Thoracic aorta (tissue), 2 donors: Measurements from ENCODE around the gene PLSCR4. TPM values are rescaled to one million over a fixed set of nuclear protein-coding genes. Genes with fewer than 3 reads are reported as not detected.
"Not testable (repeated sequence)": the region's sequence is repeated elsewhere in the genome, so short reads cannot be mapped to it uniquely, and the experiment has no call there.

Experiments used
- ATAC-seq: fragments of 150-250 bp; one replicate; pipeline ENCODE4 v1.8.0; 2017; ENCODE audit warnings: low read depth; ENCODE audit not compliant: insufficient number of reproducible peaks, low FRiP score
- DNase-seq: peaks from one replicate; pipeline ENCODE4 v3.0.0-alpha.2; 2020; ENCODE audit warnings: low spot score
- H3K27ac ChIP-seq, 2 donors: fragments of 200-600 bp; sonication (generic); 1 replicate in 1 of 2; 2 replicates in 1 of 2; pipeline ENCODE4 v1.5.1; 2016; ENCODE audit warnings: mild to moderate bottlenecking in 2 of 2, moderate library complexity in 2 of 2
- H3K27me3 ChIP-seq: fragments of 200-600 bp; sonication (generic); replicated peaks from 2 replicates; pipeline ENCODE4 v1.6.0; 2016; ENCODE audit warnings: mild to moderate bottlenecking; ENCODE audit not compliant: insufficient read depth
- H3K36me3 ChIP-seq: fragments of 200-600 bp; sonication (generic); one replicate; pipeline ENCODE4 v1.5.1; 2016
- H3K4me1 ChIP-seq, 2 donors: fragments of 200-600 bp; sonication (generic); 1 replicate in 1 of 2; 2 replicates in 1 of 2; pipeline versions ENCODE4 v1.5.1 to v1.6.0; 2016; ENCODE audit warnings: low read depth in 2 of 2, mild to moderate bottlenecking in 1 of 2; ENCODE audit not compliant: control insufficient read depth in 1 of 2
- H3K4me3 ChIP-seq: fragments of 200-600 bp; sonication (generic); 2 replicates; pipeline ENCODE4 v1.5.1; 2016; ENCODE audit warnings: mild to moderate bottlenecking
- H3K9me3 ChIP-seq: fragments of 200-600 bp; sonication (generic); 2 replicates; pipeline ENCODE4 v1.5.1; 2016
- total RNA-seq, 2 donors: library from RNA; depleted of rRNA; stranded (reverse); fragments of >200 nt; gene quantifications; one replicate each; pipeline versions ENCODE4 v1.1.0 to v1.2.3, GENCODE V29; 2016
- TF ChIP-seq, protein P1 (sequence below): fragments of 200-600 bp; sonication (generic); IDR thresholded peaks from one replicate; pipeline ENCODE4 v1.5.1; 2019; ENCODE audit warnings: antibody characterized with exemption

The PLSCR4 gene
- total RNA-seq, 2 donors from 2014 or later, result 115 to 148 TPM

DNA sequence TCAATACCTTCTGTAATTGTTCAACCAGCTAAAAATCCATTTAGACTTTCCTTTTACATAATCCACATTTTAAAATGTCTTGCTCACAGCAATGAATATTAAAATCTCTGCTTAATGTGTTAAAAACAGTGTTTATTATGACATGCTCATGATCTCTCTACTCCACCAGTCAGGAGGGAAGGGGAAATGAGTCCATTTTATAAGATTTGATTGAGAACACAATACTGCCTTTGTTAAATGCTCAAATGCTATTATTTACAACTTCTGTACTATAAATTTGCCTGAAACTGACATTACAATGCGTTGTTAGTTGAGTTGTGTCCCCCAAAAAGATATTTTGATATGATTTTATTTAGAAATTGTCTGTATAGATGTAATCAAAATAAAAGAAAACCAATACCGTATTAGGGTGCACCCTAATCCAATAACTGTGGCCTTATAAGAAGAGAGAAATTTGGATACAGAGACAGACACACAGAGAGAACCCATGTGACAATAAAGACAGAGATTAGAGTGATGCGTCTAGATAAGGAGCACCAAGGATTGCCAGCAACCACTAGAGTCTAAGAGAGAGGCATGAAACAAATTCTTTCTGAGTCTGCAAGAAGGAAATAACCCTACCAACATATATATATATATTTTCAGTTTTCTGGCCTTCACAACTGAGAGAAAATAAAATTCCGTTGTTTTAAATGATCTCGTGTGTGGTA is 9.1 kb upstream of the PLSCR4 start:
- H3K9me3 ChIP-seq, result no peaks in the 10 kb centered on the region
- H3K36me3 ChIP-seq, result no peaks in the 10 kb centered on the region
- TF ChIP-seq, protein P1, sequence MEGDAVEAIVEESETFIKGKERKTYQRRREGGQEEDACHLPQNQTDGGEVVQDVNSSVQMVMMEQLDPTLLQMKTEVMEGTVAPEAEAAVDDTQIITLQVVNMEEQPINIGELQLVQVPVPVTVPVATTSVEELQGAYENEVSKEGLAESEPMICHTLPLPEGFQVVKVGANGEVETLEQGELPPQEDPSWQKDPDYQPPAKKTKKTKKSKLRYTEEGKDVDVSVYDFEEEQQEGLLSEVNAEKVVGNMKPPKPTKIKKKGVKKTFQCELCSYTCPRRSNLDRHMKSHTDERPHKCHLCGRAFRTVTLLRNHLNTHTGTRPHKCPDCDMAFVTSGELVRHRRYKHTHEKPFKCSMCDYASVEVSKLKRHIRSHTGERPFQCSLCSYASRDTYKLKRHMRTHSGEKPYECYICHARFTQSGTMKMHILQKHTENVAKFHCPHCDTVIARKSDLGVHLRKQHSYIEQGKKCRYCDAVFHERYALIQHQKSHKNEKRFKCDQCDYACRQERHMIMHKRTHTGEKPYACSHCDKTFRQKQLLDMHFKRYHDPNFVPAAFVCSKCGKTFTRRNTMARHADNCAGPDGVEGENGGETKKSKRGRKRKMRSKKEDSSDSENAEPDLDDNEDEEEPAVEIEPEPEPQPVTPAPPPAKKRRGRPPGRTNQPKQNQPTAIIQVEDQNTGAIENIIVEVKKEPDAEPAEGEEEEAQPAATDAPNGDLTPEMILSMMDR, result no peak
- no peak overlapping the region for H3K4me3 ChIP-seq
- ATAC-seq (no peak), DNase-seq (no peak)
- no peak overlapping the region for H3K27ac ChIP-seq
- no peaks in the 10 kb centered on the region for H3K4me1 ChIP-seq
- no peaks in the 10 kb centered on the region for H3K27me3 ChIP-seq

DNA sequence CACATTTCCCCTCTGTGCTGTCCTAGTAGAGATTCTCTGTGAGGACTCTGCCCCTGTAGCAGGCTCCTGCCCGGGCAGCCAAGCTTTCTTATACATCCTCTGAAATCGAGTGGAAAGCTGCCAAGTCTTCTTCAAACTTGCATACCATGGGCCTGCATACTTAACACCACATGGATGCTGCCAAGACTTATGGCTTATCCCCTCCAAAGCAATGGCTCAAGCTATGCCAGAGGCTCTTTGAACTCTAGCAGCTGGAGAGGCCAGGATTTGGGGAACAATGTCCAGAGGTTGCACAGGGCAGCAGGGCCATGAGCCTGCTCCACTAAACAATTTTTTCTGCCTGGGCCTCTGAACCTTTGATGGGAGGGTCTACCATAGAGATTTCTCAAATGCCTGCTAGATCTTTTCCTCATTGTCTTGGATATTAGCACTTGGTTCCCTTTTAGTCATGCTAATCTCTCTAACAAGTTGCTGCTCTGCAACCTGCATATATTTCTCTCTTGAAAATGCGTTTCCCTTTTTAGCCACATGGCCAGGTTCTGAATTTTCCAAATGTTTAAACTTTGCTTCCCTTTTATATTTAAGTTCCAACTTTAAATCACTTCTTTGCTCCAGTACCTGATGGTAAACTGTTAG is 6.1 kb upstream of the PLSCR4 start:
- Histone ChIP-seq H3K27me3 (no peaks in the 10 kb centered on the region), H3K36me3 (no peaks in the 10 kb centered on the region), H3K9me3 (no peaks in the 10 kb centered on the region), H3K4me1 (peaks cover 4 to 7% of the 10 kb centered on the region in 2 donors), H3K27ac (no peak overlapping the region), H3K4me3 (no peak overlapping the region)
- no peak for DNase-seq
- TF ChIP-seq, protein P1, result no peak
- ATAC-seq, result no peak

DNA sequence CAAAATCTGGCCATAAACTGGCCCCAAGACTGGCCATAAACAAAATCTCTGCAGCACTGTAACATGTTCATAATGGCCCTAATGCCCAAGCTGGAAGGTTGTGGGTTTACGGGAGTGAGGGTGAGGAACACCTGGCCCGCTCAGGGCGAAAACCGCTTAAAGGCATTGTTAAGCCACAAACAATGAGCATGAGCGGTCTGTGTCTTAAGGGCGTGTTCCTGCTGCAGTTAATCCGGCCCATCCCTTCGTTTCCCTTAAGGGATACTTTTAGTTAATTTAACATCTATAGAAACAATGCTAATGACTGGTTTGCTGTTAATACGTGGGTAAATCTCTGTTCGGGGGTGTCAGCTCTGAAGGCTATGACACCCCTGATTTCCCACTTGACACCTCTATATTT is 1.5 kb upstream of the PLSCR4 start:
- not testable (repeated sequence) for H3K9me3 ChIP-seq

DNA sequence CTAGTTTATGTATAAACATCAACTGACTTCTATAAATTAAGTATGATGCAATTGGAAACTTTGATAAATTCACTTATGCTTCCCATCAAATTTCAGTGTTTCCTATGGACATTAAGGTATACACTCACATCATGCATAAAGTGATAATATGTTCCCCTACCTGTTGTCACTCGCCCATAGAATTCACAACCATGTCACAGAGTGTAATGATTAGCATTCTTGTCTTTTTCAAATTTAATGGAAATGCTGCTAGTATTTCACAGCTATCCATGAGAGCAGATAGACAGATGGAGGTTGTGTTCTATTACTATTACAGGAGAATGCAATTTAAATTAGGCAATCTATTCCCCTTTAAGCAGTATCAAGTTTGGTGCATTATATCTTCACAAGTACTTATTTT is 984 bp downstream of the PLSCR4 start:
- Histone ChIP-seq H3K9me3 (no peaks in the 10 kb centered on the region), H3K4me3 (peak overlapping the region; percentile 86), H3K36me3 (no peaks in the 10 kb centered on the region), H3K27ac (peak overlapping the region; percentile 90 to 99), H3K27me3 (no peaks in the 10 kb centered on the region), H3K4me1 (peaks cover 12 to 19% of the 10 kb centered on the region in 2 donors)
- TF ChIP-seq, protein P1, result no peak
- DNase-seq (no peak), ATAC-seq (no peak)

More for the DNA sequence above, 1.5 kb upstream of the PLSCR4 start:
- H3K27me3 ChIP-seq, H3K4me1 ChIP-seq, DNase-seq, H3K36me3 ChIP-seq, H3K4me3 ChIP-seq, ATAC-seq: not testable (repeated sequence)
- peak overlapping the region; percentile 90 to 99 for H3K27ac ChIP-seq

DNA sequence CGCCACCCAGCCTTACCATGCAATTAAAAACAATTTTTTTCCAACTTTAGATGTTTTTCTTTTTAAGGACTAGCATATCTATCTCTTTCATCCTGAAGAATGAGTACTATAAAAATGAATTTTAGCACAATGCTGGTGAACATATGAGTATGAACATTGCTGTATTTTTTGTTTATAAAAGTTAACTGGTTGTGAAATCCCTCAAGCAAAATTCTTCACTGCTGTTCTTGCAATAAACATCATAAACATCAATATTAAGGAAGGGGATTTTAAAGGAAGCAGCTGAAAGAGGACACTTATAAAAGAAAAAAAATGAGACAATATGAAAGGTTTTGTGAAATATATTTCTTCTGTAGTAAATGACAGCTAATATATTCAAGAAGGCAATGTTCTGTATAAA is 3.0 kb downstream of the PLSCR4 start:
- H3K4me3 ChIP-seq, result peak overlapping the region; percentile 86
- TF ChIP-seq, protein P1, result no peak
- no peak for DNase-seq

More for the DNA sequence above, 3.0 kb downstream of the PLSCR4 start:
- no peak for ATAC-seq
- Histone ChIP-seq H3K9me3 (no peaks in the 10 kb centered on the region), H3K4me1 (peaks cover 12 to 28% of the 10 kb centered on the region in 2 donors), H3K27ac (peak overlapping the region; percentile 0 to 56), H3K36me3 (no peaks in the 10 kb centered on the region), H3K27me3 (no peaks in the 10 kb centered on the region)
